HT-29 (cell line): Measurements from ENCODE around the gene POU6F2. TPM values are rescaled to one million over a fixed set of nuclear protein-coding genes. Genes with fewer than 3 reads are reported as not detected.
"Not testable (repeated sequence)": the region's sequence is repeated elsewhere in the genome, so short reads cannot be mapped to it uniquely, and the experiment has no call there.

Source experiments
- DNase-seq: peaks from one replicate; pipeline ENCODE4 v3.0.0-alpha.2; 2015; ENCODE audit warnings: low spot score
- total RNA-seq: library from RNA; depleted of rRNA; stranded (reverse); fragments of >200 nt; shearing (Covaris generic); gene quantifications from 2 replicates; pipeline ENCODE4 v1.2.3, GENCODE V29; 2014

Gene POU6F2
- total RNA-seq, 1 experiment from 2014 or later: not detected

GRCh38 chr7:39301543-39301942, 323.8 kb downstream of the POU6F2 start:
- DNase-seq: no peak

GRCh38 chr7:39304178-39304577, 326.5 kb downstream of the POU6F2 start:
- DNase-seq: no peak

DNA sequence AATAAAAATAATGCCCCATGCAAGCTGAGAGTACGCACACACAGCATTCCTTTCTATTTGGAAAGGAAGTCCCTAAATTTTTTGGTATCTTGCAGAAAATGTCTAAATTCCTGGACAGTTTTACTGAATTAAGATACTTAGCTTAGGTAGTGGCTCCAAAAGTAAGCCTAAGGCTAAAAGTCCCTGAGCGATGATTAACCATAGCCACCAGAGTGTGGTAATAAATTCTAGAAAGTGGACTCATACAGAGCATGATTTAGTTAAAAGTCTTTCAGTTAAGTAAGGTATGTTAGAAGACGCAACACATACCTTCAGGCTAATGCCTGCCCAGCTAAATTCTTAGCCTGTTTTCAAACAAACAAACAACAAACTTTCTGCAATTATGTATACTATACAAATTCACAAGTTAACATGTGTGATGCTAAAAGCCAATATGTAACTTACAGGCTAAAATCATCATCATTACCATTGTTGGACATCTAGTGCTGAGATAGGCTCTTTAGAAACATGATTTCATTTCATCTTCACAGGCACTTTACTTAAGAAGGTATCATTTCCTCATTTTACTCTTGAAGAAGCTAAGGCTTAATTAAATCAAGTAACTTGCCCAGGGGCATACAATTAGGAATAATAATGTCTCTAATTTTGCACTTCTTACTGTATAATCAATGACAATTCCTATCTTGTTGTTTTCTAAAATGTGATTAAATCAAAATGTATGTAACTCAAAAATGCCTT, 327.1 kb downstream of the POU6F2 start:
- DNase-seq: no peak

GRCh38 chr7:39306016-39306570, 328.4 kb downstream of the POU6F2 start:
- no peak for DNase-seq

GRCh38 chr7:39310699-39311098, 333.0 kb downstream of the POU6F2 start:
- no peak for DNase-seq

DNA sequence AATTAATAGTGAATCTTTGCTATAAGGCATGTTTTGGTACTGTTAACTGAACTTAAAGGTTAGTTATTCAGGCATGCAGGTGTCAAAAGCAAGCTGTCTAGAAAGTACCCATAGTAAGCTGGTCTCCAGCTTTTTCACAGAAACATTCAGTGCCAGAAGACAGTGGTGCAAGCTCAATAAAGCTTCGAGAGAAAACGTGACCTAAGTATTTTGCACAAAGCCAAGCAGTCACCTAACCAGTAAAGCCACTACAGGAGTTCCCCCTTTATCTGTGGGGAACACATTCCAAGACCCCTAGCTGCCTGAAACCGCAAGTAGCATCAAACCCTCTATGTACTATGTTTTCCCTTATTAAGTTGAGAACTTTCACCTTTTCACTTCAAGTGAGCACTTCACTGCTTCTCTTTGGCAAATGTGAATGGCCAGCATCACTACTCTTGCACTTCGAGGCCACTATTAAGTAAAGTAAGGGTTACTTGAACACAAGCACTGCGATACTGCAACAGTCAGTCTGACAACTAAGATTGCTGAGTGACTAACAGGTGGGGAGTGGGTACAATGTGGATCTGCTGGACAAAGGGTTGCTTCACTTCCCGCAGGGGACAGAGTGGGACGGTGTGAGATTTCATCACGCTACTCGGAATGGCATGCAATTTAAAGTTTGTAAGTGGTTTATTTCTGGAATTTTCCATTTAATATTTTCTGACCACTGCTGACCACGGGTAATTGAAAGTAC, 334.7 kb downstream of the POU6F2 start:
- no peak for DNase-seq

DNA sequence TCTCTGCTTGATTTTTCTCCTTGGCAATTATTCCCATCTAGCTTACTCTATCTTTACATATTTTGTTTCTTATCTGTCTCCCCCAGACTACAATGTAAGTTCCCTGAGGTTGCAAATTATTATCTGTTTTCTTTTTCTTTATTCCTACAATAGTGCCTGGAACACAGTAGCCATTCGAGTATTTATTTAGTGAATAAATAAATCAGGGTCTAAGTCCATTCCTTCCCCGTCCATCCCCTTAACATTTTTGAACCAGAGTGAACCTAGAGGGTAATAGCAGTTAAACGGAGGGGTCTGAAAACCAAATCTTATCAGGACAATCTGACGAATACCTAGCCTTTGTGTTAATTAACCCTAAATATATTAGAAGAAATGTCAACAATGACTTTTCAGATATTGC, 335.7 kb downstream of the POU6F2 start:
- DNase-seq: no peak

DNA sequence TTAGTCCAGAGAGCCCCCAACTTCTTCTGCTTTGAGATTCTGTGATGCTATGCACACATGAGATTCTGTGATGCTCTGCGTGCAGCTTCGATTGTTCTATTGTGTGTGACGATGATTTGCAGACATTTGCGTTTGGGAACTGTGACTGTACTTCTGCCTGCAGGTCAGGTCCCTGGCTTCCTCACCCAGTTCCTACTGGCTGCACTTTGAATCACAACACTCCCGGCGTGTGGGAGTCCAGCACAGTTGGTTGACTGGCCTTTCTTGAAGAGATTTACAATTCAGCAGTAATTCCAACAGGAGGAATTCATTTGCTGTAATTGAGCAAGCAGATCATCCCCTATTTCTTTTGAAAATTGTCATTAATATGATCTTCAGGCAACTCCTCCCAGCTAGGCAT, 336.3 kb downstream of the POU6F2 start:
- DNase-seq: no peak

- no peak for DNase-seq
Measured at GRCh38 chr7:39317107-39317506, 339.4 kb downstream of the POU6F2 start.

DNA sequence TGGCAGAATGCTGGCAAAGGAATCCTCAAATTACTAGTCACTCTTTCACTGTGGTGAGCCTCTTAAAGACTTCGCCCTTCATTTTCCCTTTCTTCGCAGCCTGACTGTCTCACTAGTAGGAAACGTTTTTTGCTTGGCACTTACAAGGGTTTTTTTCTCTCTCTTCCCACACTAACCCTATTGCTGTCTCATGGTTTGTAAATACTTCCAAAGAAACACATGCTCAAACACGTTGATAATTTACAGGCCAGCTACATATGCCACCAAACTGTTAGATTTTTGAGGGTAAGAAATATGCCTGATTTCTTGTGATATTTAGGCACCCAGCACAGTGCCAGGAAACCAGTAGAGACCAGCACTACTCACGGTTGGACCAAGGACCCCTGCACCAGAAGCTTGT, 340.2 kb downstream of the POU6F2 start:
- no peak for DNase-seq

DNA sequence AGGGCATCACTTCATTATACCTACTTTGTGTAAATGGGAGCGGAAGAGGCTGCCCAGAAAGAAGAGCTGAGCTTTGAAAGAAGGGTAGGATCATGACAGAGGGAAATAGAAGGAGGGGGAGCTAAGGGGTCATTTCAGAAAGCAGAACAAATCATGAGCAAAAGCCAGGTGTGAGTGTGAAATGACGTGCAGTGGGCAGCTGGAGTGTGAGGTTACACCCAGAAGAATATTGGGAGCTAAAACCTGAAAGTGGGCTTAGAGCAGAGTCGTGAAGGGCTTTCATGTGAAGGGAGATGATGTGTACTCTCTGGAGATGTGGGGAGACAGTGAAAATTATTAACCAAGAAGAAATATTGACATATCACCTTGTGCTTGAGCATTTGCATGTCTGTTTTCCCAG, 343.5 kb downstream of the POU6F2 start:
- no peak for DNase-seq

GRCh38 chr7:39321909-39322498, 344.3 kb downstream of the POU6F2 start:
- DNase-seq: no peak

- DNase-seq: no peak
Measured at GRCh38 chr7:39324139-39324760, 346.5 kb downstream of the POU6F2 start.

DNA sequence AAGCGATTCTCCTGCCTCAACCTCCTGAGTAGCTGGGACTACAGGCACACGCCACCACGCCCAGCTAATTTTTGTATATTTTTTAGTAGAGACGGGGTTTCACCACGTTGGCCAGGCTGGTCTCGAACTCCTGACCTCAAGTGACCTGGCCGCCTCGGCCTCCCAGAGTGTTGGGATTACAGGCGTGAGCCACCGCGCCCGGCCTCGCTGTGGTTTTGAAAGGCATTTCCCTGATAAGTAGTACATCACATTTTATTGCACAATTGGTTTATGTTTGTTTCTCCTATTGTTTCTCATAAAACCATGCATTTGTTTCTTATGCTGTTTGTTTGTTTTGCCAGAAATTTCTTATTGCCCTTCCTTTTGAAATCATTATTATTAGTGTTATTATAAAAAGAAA, 353.9 kb downstream of the POU6F2 start:
- DNase-seq: not testable (repeated sequence)

GRCh38 chr7:39332142-39332541, 354.4 kb downstream of the POU6F2 start:
- no peak for DNase-seq

- no peak for DNase-seq
Measured at GRCh38 chr7:39333701-39334100, 356.0 kb downstream of the POU6F2 start.

DNA sequence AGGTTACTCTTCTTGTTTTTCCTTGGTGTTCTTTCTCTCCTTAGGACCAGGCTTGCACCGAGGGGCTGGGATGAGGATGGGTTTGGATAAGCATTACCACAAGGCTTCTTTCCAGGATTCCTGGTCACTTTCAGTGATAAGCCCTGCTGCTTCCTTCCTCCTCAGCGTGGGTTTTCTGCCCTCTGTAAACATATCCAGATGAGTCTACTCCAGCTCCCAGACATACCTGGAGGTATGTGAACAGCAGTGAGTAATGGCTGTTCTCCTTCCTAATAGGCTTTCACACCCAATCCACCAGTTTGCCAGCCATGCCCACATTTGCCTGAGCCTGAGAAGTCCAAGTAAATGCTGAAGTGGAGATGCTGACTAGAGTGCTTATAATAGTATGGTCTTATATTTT, 358.7 kb downstream of the POU6F2 start:
- DNase-seq: no peak

GRCh38 chr7:39338716-39339115, 361.0 kb downstream of the POU6F2 start:
- no peak for DNase-seq

GRCh38 chr7:39339591-39339990, 361.9 kb downstream of the POU6F2 start:
- DNase-seq: no peak

DNA sequence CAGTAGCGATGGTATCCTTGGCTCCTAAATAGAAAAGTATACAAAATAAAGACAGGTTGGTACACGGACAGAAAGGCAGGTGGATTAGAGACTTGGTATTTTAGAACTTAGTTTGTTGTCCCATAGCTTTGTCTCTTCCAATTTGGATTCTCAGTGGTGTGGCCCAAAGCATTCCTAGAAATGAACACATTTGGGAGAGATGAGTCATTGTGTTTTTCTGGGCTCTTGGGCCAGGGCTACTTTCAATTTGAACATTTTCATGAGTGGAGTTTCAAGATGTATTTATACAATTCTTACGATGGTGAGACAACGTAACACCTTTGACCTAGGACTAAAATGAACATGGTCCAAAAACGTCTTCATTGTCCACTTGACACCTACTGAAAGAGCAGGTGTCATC, 363.4 kb downstream of the POU6F2 start:
- no peak for DNase-seq

GRCh38 chr7:39342763-39343162, 365.1 kb downstream of the POU6F2 start:
- DNase-seq: no peak
